SW 1271 (cell line): ENCODE results near the gene SLC7A10.
"Not testable (repeated sequence)": the region's sequence is repeated elsewhere in the genome, so short reads cannot be mapped to it uniquely, and the experiment has no call there.

Experiments
- DNase-seq, 2 experiments: peaks; one replicate each; lab custom pipeline; 2025; lab: John Stamatoyannopoulos, UW

SLC7A10 gene

DNA sequence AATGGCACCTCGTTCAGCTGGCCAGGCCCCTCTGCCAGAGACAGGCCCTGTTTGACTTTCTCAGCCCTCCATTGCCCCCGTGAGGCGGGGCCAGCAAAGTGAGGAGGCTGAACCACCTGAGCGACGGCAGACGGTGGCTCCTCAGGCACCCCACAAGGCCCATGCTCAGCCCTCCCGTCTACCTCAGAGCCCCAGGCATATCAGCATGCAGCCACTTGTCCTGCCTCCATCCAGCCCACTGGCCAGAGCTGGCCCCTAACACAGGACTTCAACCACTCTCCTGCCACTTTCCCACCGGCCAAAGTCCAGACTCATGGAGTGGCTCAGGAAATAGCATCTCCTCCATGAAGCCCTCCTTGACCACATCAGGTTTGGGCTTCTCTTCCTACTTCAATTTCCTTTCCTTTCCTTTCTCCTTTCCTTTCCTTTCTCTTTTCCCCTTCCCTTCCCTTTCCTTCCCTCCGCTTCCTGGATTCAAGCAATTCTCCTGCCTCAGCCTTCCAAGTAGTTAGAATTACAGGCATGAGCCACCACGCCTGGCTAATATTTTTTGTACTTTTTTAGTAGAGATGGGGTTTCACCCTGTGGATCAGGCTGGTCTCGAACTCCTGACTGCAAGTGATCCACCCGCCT is 9.3 kb downstream of the SLC7A10 start:
- DNase-seq, result no peak

DNA sequence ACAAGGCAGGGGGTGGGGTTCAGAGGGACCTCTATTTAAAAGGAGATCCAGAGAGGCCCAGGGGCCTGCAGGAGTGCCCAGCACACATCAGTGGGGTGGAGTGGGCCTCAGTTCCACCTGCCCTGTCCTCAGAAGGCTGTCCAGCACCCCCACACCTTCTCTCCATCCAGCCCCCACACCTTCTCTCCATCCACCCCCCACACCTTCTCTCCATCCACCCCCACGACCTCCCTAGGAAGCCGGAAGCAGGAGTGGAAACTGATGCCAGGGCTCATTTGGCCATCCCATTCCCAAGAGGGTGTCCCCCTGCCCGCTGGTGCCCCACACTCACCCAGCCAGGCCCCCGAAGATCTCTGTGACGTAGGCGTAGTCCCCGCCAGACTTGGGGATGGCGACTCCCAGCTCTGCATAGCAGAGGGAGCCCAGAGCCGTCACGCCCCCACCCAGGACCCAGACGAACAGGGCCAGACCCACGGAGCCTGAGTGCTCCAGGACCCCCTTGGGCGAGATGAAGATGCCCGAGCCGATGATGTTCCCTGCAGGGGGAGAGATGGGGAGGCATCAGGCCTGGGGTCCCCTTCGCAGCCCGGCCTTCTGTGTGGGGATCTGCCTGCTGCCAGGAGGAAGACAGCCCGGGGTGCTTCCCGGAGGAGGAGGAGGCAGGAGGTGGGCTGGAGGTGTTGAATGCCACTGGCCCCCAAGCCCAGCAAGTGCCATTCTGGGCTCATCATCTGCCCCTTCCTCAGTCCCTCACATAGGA is 10.0 kb downstream of the SLC7A10 start:
- no peak for DNase-seq

DNA sequence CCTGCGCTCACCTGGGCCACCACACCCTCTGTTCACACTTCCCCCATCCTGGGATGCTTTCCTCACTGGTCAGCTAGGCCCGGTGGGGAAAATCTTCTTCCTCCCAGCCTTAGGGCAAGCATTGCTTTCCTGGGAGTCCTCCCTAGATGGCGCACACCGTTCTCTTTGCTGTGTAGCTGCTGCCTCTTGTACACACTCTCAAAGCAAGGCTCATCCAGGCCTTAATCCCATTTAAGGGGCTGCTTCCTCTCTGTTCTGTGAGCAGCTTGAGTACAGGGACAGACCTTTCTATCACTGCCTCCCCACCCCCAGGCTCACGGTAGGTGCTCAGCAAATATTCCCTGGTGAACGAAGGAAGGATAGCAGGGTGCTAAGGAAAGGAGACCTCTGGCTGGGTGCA is 11.1 kb downstream of the SLC7A10 start:
- DNase-seq, result no peak

DNA sequence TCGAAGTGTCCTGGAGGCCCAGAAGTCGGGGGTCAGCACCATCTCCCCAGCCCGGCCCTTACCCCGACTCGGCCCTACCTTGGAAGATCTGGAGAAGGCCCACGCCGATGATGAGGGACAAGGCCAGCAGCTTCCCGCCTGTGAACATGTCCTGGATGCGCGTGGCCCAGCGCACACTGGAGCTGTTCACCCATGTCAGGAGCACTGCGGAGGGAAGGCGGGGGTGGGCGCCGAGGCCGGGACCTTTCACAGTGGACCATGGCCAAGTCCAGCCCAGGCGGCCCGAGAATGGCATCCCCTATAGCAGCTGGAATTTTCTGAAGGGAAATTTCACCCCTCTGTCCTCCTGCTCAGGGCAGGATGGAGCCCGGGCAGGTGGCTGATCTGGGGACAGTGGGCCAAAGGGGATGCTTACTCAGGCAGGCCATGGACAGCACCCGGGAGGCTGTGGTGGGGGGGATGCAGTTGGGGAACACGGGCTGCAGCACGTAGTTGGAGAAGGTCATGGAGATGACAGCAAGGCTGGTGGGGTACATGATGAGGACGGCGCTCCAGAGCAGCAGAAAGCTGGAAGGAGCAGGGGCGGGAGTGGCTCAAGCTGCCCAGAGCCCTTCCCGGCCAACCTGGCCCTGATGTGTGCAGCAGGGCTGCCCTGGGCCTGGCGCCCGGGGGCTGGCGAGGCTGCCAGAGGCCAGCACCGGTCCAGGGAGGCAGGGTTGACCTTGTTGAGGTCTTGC is 13.0 kb downstream of the SLC7A10 start:
- DNase-seq, result no peak

DNA sequence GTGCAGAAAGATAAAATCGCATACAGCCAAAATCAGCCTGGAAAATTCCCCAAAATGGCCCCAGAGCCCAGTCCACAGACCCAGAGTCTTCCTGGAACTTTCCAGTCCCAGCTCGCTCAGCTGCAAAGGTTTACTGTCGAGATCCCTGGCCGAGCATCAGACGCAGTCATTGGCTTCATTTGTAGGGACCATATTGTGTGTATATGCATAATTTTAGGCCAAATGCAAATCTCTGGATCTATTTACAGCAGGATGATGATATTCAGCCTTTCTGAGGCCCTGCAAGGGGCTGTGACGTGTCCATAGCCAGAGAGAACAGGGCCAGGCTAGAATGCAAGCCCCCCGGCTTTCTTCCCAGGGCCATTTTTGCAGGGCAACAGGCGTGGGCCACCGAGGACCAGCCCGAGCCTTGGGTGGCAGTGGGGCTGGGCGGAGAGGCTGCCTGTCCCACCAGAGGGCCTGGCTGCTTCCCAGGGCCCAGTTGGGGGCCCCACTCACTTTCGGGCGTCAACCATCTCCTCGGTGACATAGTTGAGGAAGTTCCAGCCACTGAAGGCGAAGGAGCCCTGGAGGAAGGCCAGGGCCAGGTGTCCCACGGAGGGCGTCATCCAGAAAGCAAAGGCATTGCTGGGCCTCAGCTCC is 13.7 kb downstream of the SLC7A10 start:
- DNase-seq, result no peak

DNA sequence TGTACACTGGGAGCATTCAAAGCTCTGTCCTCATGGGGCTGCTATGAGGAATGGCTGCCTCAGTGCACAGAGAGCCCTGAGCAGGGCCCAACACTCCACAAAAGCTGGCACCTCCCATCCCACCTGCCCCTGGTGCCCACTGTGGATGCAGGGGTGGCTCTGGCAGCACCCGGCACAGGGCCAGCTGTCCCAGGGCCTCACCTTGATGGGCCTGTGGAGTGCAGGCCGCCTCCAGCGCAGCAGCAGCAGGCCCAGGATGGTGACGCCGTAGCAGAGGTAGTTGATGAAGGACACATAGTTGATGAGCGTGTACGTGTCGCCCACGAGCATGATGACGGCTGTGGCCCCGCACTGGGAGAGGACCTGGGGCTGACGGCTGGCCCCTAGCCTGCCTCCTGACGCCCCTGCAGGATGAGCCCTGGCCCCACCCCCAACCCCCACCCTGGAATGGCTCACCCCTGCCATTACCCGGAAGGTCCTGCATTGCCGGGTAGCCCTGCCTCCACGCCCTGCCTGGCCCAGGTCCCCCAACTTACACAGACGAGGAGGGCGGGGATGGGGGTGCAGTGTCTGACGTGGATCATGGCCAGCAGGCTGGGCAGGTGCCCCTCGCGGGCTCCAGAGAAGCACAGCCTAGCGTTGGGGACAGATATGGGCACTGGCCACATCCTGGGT is 15.2 kb downstream of the SLC7A10 start:
- DNase-seq, result no peak

DNA sequence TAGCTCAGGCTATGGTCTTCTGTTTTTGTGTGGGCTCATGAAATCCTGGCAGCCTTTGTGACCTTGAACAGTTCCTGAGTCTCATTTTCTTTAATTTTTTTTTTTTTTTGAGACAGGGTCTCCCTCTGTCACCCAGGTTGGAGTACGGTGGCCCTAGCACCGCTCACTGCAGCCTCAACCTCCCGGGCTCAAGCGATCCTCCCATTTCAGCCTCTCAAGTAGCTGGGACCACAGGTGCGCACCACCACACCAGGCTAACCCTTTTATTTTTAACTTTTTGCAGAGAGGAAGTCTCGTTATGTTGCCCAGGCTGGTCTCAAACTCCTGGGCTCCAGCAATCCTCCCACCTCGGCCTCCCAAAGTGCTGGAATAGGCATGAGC is 15.8 kb downstream of the SLC7A10 start:
- DNase-seq, result not testable (repeated sequence)

DNA sequence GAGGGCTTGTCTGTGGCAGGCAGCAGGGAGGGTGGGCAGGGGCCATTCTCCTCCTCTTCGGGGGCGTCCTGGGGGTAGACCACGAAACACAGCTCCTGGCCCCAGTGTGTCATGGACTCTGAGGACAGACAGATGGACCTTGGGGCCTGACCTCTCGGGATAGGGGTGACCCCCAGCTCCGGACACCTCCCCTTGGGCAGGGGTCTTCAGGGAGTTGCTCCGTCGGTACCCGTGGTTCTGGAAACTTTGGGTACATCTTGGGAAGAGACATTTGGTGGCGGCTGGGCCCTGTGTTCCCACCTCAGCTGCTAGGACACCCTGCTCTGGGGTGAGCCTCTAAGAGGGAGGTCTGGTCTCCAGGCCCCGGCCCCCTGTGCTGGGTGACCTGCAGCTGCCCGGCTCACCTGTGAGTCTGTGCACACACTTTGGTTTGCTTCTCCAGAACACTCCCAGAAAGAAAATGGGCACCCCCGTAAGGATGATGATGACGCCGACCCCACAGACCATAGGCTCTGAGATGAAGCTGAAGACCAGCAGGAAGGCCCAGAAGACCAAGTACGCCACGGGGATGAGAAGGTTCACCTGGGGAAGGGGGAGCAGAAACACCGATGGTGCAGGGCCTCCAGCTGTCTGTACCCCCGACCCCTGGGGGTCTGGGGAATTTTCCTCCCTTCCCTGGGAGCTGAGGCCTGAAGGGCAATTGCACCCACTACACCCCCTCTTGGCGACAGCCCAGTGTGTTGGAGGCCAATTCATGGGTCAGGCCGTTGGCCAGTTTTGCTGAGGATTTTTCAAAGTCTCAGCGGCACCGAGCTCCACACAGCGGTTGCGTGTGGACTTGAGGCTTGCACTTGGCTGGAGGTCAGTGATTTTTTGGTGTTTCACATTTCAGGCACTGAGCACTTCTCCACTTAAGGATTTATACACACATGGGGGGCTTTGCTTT is 16.5 kb downstream of the SLC7A10 start:
- no peak for DNase-seq

DNA sequence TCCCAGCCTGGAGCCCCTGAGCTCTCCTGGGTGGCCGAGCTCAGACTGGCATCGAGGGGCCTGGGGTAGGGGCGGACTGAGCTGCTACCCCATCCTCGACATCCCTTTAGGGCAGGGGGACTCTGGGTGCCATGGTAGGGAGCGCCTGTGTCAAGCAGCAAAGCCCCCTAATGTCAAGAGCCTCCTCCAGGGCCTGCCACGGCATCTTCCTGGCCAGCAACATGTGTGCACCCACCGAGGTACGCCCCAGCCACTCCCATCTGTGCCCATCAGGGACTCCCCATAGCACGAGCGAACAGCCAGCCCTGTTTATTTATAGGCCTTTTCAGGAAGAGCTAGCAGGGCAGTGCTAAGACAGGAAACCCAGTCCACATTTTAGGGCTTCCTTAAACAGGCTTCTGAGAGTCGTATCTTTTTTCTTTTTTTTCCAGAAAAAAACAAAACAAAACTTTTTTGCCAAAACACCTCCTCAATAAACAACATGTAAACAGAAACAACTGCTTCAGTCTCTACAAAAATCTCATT is 17.2 kb downstream of the SLC7A10 start:
- DNase-seq, result no peak

DNA sequence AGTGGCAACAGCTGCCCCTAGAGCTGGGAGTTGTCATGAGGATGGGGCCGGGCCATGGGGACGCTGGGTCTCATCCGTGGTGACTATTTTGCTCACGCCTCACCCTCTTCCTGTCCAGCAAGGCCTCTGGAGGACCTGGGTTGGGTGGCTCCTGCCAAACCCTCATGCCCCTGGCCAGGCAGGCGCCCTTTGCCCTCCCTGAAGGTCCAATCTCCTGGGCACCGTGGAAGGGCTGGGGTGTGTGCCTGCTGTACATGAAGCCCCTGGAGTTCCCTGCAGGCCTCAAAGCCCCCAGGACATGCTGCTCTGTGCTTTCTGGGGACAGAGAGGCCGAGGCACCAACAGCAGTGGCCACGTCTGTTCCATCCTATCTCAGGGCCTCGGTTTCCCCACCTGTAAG is 17.7 kb downstream of the SLC7A10 start:
- DNase-seq, result no peak

DNA sequence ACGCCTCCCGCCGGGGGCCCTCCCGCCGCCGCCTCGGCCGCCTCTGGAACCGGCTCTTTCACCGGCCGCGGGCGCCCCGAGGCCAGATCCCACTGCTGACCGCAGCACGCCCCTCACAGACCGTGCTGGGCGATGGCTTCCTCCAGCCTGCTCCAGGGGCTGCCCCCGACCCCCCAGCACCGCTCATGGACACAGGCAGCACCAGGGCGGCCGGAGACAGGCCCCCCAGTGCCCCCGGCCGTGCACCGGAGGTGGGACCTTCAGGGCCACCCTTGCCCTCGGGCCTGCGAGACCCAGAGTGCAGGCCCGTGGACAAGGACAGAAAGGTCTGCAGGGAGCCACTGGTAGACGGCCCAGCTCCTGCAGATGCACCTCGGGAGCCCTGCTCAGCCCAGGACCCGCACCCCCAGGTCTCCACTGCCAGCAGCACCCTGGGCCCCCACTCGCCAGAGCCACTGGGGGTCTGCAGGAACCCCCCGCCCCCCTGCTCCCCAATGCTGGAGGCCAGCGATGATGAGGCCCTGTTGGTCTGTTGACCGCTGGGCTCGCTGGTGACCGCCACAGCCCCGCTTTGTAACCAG is 18.5 kb downstream of the SLC7A10 start:
- DNase-seq, result no peak

DNA sequence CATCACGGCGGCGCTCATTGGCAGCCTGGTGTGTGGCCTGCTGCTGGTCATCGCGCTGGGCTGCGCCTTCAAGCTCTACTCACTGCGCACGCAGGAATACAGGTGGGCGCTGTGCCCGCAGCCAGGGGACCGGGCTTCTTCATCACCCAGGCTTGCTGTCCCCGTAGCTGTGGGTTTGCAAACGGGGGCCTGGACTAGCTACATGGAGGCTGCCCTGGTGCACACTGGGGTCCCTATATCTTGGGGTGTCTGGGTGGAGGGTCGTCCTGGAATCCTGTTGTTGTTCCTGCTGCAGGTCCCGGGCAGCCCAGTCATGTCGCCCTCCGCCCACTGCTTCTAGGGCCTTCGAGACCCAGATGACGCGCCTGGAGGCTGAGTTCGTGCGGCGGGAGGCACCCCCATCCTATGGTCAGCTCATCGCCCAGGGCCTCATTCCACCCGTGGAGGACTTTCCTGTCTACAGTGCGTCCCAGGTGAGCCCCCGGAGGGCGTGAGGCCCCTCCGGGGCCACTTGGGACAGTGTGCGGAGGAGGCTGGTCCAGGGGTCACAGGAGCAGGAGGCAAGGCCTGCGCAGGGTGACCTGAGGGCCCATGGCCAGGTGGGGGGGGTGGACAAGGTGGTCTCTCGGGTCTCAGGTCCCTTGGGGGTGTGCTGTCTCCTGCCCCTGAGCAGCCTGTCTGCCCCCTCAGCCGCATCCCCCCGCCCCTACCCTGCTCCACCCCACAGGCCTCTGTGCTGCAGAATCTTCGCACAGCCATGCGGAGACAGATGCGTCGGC is 19.2 kb downstream of the SLC7A10 start:
- DNase-seq, result no peak

DNA sequence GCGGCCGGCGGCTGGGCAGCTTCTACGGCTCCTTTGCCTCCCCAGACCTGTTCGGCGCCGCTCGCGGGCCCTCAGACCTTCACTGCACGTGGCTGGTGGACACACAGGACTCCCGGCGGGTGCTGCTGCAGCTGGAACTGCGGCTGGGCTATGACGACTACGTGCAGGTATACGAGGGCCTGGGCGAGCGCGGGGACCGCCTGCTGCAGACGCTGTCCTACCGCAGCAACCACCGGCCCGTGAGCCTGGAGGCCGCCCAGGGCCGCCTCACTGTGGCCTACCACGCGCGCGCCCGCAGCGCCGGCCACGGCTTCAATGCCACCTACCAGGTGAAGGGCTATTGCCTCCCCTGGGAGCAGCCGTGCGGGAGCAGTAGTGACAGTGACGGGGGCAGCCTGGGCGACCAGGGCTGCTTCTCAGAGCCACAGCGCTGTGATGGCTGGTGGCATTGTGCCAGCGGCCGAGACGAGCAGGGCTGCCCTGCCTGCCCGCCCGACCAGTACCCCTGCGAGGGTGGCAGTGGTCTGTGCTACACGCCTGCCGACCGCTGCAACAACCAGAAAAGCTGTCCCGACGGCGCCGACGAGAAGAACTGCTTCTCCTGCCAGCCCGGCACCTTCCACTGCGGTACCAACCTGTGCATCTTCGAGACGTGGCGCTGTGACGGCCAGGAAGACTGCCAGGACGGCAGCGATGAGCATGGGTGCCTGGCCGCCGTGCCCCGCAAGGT is 20.0 kb downstream of the SLC7A10 start:
- DNase-seq, result no peak

DNA sequence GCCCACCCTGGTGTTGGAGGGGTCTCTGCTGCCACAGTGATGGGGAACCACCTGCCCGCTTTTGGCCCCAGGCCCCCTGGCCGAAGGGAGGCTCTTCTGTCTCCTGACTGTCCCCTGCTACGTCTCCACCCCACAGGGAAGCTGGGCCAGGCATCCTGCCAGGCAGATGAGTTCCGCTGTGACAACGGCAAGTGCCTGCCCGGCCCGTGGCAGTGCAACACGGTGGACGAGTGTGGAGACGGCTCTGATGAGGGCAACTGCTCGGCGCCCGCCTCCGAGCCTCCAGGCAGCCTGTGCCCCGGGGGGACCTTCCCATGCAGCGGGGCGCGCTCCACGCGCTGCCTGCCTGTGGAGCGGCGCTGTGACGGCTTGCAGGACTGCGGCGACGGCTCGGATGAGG is 20.5 kb downstream of the SLC7A10 start:
- no peak for DNase-seq

DNA sequence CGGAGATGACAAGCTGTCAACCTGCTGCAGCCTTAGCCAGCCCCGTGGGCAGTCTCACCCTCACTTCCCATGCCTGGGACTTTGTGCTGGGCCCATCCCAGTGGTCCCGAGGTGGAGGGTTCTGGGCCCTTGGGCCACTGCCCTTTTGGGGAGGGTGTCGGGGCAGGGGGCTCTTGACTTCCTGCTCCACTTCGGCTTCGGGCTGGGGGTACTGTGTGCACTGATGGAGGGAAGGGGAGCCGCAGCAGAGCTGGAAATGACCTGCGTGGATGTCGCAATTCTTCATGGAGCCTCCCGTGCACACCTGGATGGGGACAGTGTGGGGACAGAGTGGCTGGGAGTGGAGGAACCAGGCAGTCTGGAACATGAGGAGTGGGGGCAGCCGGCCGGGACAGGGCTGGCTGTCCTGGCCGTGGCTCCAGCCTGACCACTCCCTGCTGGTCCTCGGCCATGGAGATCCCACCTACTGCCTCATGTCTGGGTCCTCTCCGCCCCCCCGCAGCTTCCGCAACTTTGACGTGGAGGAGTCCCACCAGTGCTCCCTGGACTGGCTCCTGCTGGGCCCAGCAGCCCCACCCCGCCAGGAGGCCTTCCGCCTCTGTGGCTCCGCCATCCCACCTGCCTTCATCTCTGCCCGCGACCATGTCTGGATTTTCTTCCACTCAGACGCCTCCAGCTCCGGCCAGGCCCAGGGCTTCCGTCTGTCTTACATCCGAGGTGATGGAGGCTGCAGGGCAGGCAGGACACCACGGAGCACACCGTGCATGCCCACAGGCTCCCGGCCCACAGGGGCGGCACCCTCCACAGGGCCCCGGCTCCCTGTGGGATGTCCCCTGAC is 21.3 kb downstream of the SLC7A10 start:
- no peak for DNase-seq

DNA sequence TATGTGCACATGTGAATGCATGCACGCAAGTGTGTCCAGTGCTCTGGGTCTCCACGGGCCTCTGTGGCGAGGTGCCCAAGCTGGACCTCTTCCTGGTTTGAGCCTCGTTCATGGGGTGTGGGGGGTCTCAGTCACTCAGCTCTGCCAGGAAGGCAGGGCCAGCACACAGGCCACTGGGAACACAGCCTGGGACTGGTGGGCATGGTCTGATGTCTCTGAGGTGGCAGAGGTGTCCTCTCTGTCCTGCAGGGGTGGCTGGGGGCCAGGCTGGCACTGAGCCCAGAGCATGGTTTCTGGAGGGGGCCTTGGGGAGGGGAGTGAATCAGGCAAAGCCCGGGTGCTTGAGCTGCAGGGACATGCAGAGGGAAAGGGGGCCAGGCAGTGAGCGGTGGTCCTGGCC is 22.1 kb downstream of the SLC7A10 start:
- DNase-seq, result no peak

DNA sequence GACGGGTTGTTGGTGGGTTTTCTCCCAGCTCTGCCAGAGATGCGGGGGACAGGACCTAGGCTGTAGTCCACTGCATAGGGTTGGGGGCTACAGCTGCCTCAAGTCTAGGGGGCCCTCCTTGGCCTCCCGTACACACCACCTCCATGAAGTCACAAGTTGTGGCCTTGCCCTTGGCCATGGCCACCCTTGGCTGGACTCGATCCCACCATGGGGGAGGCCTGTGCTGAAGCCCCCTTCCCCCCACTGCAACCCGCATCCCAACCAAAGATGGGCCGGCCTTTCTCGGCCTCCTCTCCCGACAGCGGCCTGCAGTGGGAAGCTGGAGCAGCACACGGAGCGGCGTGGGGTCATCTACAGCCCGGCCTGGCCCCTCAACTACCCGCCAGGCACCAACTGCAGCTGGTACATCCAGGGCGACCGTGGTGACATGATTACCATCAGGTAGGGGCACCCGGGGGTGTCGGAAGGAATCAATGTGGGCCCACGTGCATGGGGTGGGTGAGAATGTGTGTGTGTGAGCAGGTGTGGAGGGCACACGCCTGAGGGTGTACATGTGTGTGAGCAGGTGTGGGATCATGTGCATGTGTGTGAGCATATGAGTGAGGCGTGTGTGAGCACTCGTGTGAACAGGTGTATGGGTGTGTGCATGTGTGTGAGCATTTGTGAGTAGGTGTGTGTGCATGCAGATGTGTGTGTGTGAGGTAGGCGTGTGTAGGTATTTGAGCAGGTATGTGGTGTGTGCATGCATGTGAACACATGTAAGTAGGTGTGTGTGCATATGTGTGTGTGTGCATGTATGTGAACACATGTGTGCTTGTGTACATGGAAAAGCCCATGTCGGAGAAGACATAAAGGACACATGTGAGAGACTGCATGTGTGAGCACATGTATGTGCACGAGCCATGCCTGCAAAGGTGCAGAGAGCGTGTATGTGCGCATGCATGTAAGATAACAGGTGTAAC is 22.8 kb downstream of the SLC7A10 start:
- no peak for DNase-seq
